DMS153 treated with DMSO at 0.1 percent for 48 hours (cell line): ENCODE results near the gene CBX8.

Experiments used
- DNase-seq: peaks from one replicate; lab custom pipeline; 2025; ENCODE audit not compliant: unreplicated experiment; lab: John Stamatoyannopoulos, UW

The CBX8 gene

GRCh38 chr17:79808763-79809529 lies 12.1 kb upstream of the CBX8 start:
- peak; percentile 72 for DNase-seq

GRCh38 chr17:79806863-79807720 lies 10.2 kb upstream of the CBX8 start:
- no peak for DNase-seq

DNA sequence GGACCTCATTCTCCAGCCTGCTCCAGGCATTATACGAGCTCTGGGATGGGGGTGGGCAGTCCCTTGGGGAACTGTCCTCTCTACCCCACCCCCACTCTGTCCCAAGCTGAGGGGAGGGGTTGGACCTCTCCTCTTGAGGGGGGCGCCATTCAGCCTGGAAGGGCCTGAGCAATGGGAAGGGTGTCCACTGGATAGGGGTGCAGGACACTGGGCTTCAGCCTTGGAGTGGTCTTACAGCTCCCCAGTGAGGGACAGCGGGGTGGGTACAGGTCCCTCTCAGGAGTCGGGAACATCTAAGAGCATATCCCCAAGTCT lies 9.5 kb upstream of the CBX8 start:
- no peak for DNase-seq

DNA sequence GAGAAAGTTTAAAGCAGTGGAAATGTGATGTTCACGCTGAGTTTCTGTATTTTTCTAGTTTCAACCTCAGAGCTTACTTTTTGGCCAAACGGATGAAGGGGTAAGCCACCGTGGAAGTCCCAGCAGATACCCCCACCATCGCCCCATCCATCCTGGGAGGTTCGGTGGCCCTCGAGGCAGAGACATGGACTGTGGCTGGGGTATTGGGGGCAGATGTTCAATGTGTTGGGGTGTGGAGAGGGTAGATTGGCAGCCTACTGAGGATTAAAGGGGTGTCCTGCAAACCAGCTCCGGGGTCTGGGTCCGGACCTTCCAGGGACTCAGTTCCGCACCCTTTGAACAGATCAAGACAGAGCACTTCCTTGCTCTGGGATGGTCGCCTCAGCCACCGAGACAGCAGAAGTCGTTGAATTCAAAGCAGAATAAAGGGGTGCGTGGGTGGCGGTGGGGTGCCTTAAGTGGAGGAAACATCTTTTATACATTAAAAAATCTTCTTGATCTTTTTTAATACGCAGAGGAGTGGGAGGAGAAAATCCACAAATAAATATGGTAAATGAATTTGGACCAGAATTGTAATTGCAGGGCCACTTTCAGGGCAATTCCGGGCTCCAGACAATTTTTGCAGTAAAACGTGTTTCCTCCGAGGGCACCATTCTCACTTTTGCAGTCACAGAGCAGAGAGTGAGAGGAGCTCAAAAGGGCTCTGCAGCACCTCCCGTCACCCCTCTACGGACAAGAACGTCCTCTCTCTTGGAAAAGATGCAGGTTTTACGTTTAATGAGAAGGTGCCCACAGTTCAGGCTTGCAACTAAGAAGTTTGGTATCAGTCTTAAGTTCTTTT lies 8.2 kb upstream of the CBX8 start:
- DNase-seq: no peak

DNA sequence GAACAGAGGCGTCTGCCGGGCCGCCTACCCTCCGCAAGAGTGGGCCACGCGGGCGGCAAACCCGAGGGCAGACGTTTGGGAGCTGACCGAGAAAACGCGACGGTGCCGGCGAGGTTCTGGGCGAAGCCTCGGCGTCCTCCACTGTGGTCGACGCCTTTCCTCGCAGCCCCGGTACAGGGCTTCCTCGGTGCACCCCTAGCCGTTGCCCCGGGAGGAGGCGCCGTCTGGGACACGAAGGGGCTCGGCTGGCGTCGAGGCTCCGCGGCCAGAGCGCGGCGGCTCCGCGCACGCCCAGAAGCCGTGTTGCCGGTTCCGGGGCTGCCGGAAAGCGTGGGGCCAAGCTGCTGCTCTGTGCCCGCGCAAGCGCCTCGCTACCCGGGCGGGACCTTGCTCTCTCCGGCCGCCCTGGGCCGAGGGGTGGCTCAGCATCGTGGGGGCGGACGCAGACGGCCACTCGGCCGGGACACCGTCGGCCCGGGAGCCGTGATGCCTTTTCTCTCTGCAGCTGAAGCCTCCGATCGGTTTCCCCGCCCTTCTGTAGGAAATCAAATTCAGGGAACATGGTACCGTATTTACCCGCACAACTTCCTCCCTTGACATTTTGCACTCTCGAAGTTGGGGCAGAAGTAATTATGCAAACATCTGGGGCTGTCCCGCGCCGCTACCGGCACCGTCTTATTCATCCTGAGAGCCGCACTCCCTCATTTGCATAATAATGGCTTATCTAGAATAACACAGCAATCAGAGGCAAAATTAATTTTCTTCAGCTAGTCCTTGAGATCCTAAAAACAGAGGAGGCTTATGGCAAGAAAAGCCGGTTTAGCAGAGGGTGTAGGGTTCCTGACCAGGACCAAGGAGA lies 7.3 kb upstream of the CBX8 start:
- no peak for DNase-seq

DNA sequence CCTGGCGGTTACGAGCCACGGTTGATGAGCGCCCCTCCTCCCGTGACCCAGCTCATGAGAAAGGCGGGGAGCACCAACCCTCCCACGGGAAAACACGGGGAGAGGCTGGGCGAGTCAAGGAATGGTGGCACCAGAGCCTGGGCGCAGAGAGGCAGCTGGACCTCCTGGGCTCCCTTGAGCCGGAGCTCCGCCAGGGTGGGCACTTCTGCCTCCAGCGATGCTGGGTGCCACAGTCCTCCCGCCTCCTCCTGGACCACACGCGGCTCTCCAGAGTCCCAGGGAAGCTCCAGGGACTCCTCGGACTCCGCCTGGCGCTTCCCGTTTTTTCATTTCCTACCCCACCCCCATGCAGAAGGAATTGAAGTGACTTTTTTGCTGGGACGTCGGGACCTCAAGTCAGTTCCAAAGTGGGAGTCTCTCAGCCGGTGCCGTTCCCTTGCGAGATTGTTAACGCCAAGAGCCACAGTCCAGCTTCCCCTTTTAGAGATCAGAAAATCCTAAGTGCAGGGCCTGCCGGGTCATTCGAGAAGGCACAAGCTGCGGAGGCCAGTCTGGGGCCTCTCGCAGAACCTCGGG lies 6.6 kb upstream of the CBX8 start:
- DNase-seq: no peak

- DNase-seq: no peak
These were observed 6.0 kb upstream of the CBX8 start for GRCh38 chr17:79802736-79803420.

DNA sequence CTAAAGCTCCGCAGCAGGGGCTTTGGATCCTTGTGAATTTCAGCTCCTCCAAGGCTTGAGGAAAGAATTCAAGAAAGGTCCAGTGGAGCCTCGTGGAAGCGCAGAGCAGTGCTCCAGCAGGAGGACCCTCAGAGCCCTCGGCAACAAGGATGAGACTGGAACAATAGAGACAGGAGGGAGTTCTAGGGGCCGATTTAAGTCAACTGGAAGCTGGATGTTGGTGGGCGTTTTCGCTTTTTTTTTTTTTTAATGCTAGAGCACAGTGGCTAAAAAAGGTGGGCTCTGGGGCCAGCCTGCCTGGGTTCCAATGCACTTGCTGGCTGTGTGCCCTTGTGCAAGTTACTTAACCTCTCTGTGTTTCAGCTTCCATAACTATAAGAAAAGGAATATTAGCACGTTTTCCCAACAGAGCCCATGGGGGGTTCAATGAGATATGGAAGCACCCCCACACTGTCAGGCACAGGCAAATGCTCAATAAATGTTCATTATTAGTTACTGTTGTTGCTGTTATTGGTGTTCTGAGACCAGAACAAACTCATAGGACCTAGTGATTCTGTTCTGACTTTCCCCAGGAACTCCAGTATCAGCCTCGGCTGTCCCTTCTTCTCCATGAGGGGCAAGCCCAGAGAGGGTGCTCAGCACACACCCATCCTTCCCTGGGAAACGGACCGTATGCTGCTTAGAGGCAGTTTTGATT lies 5.3 kb upstream of the CBX8 start:
- DNase-seq: no peak

- DNase-seq: no peak
These were observed 4.5 kb upstream of the CBX8 start for GRCh38 chr17:79801156-79802038.

DNA sequence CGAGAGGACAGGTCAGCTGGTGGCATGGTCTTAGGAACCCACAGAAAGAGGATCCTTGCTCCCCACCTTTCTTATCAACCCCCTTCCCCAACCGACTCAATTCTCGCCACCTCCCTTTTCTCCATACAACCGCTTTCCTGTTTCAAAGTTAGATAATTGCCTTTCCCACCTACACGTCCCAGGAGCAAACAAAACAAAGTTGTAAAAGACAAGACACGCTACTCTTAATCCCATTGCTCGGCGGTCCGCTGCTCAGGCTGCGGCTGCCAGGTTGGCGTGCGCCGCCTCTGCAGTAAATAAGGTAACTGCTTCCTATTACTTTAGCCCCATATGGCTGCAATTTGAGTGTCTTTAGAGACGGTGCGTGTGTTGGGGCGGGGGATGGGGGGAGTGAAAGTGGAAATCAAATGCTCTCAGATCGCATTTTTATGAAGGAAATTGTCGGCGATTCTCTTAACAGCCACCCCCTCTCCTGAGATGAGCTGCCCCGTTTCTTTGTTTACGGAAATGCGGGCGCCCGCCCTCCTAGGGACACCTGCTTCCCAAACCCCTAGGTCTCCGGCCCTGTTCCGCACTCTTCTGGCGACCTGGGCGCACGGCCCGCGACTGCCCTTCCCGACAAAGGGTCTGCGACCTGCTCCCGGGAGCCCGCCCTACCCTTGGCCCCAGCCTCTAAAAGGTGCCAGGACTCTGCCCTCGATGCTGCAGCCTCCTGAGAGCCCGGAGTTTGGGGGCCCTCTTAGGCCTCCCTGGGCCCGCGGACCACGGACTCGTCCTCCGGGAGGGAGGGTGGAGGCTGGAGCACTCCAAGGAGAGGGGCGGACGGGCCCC lies 3.7 kb upstream of the CBX8 start:
- DNase-seq: no peak

DNA sequence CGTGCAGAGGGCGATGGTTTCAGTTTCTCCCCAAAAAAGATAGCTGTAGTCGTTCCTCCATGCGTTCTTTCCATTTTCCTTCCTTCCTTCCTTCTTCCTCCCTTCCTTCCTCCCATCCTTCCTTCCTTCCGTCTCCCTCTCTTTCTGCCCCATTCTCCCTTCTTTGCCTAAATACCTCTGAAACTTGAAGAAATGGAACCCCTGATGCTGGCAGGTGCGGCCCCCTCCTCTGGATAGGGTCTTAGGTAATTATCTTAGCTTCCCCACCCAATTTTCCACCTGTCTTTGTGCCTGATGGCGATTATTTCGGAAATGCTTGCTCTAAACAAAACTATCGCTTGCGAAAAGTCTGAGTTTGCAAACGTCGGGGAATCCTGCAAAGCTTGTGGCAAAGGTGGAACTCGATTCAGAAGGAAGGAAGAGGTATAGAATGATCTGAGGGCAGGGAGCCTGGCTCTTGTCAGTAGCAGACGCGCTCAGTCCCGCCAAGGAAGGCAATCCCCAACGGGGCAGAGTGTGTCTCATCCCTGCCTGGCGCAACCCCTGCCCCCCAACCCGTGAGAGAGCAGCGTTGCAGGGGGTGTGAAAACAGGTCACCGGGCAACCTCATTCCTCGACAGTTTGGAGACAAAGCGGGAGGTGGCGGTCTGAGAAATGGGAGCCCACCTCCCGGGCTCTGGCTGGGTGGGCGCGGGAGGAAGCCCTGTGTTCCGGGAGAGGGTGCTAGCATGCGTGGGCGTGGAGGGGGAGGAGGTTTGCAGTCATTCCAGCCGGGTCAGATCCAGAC lies 2.9 kb upstream of the CBX8 start:
- DNase-seq: no peak

GRCh38 chr17:79799174-79799537 lies 2.3 kb upstream of the CBX8 start:
- DNase-seq: no peak

GRCh38 chr17:79798299-79799173 lies 1.7 kb upstream of the CBX8 start:
- no peak for DNase-seq

DNA sequence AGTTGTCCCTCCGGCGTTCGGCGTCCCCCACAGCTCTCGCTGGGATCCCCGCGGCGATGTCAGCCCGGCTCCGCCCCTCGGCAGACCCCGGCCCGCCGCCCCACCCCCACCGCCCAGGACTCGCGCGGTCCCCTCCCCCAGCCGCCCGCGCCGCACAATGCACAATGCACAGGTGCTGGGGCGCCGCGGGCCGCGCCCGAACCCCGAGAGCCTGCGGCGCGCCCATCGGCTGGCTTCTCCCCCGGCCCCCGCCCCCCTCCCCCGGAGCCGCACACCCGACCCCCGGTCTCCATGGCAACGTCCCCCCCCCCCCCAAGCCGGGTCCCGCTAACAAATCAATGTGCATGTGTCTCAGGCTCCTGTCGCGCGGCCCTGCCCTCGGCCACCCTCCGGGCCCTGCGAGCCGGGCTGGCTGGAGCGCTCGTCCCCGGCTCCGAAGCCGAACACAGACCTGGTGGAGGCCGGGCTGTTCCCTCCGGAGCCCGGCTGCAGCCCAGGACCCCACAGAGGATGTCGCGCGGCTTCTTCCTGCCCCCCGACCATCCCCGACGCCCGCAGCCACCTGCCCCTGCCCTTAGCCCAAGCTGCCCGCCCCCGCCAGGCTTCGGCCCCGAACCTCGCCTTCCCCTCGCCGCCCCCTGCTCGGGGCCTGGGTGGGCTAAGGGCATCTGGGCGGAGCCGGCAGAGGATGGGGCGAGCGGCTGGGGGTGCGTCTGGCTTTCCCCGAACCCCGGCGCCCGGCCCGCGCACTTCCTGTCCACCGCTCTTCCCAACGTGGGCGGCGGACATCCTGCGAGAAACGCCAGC lies 818 bp upstream of the CBX8 start:
- no peak for DNase-seq

DNA sequence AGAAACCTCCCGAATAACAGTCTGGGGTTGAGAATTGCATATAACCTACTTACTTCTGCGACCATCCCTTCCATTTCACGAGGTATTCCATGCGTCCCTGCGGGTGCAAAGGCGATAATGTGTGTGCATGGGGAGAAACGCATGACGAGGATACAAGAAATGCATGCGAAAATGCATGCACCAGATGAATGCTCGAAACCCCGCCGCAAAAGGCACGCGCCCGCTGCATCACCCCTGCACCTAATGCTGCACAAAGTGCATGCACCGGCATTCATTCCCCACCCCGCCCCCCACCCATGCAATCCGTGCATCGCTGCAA lies 474 bp downstream of the CBX8 start:
- no peak for DNase-seq
